H1 (cell line): ENCODE measurements around the gene ATAD3A. TPM values are rescaled to one million over a fixed set of nuclear protein-coding genes. Genes with fewer than 3 reads are reported as not detected.

Experiments
- BCL11A ChIP-seq, 2 experiments: IDR thresholded peaks; one replicate each; pipeline ENCODE4 v1.6.1; 2011; ENCODE audit warnings: low read depth in 2 of 2, low read length in 2 of 2, mild to moderate bottlenecking in 2 of 2
- E2F6 ChIP-seq: IDR thresholded peaks from 2 replicates; pipeline ENCODE4 v1.6.1; 2012; ENCODE audit warnings: inconsistent platforms
- GABPA ChIP-seq: IDR thresholded peaks from 2 replicates; pipeline ENCODE4 v1.6.1; 2011; ENCODE audit warnings: mild to moderate bottlenecking, low read length, moderate library complexity, borderline replicate concordance; ENCODE audit not compliant: insufficient read depth
- KDM5A ChIP-seq: fragments of 200-600 bp; IDR thresholded peaks from 2 replicates; pipeline ENCODE4 v1.7.1; 2012; ENCODE audit warnings: mild to moderate bottlenecking, low read length, inconsistent platforms, mixed read lengths
- RNF2 ChIP-seq: fragments of 200-900, 300-1000 bp; sonication (generic); IDR thresholded peaks from 2 replicates; pipeline ENCODE4 v1.7.1; 2016; ENCODE audit warnings: borderline replicate concordance, low read depth, mild to moderate bottlenecking, antibody characterized with exemption, low read length; ENCODE audit not compliant: poor library complexity, severe bottlenecking; ENCODE audit errors: missing control alignments
- SIX5 ChIP-seq: IDR thresholded peaks from 2 replicates; pipeline ENCODE4 v1.6.1; 2011; ENCODE audit warnings: mild to moderate bottlenecking, low read depth, low read length
- polyA plus RNA-seq, 7 experiments: library from polyadenylated mRNA; depleted of rRNA in 3 of 7; stranded (reverse) in 5 of 7; unstranded in 2 of 7; fragments of >200 nt in 5 of 7; fragments of 200-250 nt in 2 of 7; gene quantifications; 1 replicate in 5 of 7; 2 replicates in 1 of 7; 4 replicates in 1 of 7; pipeline versions ENCODE4 v1.2.1 to v1.2.3, GENCODE V29; 2011 to 2013; ENCODE audit warnings: missing spikeins in 2 of 7, mixed read lengths in 2 of 7
- total RNA-seq: library from RNA; stranded (reverse); fragmentation: NEBNext Ultra II Directional; extraction: Animal tissue kit (Norgen Biotek cat#: 25700); gene quantifications from 2 replicates; pipeline ENCODE4 v1.2.1, GENCODE V29; 2021
- TF ChIP-seq, protein P1 (sequence below): fragments of 300-600 bp; sonication (generic); IDR thresholded peaks from 2 replicates; pipeline ENCODE4 v1.7.1; 2012; ENCODE audit warnings: low read length, moderate library complexity, mild to moderate bottlenecking, inconsistent platforms; ENCODE audit not compliant: insufficient replicate concordance
- TF ChIP-seq, protein P2 (sequence below), 3 experiments: IDR thresholded peaks; 1 replicate in 2 of 3; 2 replicates in 1 of 3; pipeline versions ENCODE4 v1.5.1 to v1.6.1; 2011; ENCODE audit warnings: low read length in 3 of 3, mild to moderate bottlenecking in 3 of 3, inconsistent platforms in 2 of 3, low read depth in 1 of 3, moderate library complexity in 1 of 3; ENCODE audit not compliant: insufficient read depth in 1 of 3; ENCODE audit errors: control extremely low read depth in 1 of 3

Gene ATAD3A
- total and polyA plus RNA-seq, 2 of the 8 experiments (the other 6 are each of a cell fraction or from before 2014, with no cell fraction given): 28.3 to 64.7 TPM

DNA sequence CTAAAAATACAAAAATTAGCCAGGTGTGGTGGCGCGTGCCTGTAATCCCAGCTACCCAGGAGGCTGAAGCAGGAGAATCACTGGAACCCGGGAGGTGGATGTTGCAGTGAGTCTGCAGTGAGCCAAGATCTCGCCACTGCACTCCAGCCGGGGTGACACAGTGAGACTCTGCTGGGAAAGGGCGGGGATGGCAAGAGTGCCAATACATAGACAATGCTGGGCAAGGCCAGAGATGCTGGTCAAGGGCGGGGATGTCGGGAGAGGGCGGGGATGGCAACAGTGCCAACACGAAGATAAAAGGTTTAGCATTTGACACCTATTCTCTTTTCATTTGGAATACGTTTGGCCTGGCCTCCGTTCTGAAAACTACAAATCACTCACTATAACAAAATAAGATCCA is 51.7 kb downstream of the ATAD3A start (continued):
- TF ChIP-seq, protein P1, sequence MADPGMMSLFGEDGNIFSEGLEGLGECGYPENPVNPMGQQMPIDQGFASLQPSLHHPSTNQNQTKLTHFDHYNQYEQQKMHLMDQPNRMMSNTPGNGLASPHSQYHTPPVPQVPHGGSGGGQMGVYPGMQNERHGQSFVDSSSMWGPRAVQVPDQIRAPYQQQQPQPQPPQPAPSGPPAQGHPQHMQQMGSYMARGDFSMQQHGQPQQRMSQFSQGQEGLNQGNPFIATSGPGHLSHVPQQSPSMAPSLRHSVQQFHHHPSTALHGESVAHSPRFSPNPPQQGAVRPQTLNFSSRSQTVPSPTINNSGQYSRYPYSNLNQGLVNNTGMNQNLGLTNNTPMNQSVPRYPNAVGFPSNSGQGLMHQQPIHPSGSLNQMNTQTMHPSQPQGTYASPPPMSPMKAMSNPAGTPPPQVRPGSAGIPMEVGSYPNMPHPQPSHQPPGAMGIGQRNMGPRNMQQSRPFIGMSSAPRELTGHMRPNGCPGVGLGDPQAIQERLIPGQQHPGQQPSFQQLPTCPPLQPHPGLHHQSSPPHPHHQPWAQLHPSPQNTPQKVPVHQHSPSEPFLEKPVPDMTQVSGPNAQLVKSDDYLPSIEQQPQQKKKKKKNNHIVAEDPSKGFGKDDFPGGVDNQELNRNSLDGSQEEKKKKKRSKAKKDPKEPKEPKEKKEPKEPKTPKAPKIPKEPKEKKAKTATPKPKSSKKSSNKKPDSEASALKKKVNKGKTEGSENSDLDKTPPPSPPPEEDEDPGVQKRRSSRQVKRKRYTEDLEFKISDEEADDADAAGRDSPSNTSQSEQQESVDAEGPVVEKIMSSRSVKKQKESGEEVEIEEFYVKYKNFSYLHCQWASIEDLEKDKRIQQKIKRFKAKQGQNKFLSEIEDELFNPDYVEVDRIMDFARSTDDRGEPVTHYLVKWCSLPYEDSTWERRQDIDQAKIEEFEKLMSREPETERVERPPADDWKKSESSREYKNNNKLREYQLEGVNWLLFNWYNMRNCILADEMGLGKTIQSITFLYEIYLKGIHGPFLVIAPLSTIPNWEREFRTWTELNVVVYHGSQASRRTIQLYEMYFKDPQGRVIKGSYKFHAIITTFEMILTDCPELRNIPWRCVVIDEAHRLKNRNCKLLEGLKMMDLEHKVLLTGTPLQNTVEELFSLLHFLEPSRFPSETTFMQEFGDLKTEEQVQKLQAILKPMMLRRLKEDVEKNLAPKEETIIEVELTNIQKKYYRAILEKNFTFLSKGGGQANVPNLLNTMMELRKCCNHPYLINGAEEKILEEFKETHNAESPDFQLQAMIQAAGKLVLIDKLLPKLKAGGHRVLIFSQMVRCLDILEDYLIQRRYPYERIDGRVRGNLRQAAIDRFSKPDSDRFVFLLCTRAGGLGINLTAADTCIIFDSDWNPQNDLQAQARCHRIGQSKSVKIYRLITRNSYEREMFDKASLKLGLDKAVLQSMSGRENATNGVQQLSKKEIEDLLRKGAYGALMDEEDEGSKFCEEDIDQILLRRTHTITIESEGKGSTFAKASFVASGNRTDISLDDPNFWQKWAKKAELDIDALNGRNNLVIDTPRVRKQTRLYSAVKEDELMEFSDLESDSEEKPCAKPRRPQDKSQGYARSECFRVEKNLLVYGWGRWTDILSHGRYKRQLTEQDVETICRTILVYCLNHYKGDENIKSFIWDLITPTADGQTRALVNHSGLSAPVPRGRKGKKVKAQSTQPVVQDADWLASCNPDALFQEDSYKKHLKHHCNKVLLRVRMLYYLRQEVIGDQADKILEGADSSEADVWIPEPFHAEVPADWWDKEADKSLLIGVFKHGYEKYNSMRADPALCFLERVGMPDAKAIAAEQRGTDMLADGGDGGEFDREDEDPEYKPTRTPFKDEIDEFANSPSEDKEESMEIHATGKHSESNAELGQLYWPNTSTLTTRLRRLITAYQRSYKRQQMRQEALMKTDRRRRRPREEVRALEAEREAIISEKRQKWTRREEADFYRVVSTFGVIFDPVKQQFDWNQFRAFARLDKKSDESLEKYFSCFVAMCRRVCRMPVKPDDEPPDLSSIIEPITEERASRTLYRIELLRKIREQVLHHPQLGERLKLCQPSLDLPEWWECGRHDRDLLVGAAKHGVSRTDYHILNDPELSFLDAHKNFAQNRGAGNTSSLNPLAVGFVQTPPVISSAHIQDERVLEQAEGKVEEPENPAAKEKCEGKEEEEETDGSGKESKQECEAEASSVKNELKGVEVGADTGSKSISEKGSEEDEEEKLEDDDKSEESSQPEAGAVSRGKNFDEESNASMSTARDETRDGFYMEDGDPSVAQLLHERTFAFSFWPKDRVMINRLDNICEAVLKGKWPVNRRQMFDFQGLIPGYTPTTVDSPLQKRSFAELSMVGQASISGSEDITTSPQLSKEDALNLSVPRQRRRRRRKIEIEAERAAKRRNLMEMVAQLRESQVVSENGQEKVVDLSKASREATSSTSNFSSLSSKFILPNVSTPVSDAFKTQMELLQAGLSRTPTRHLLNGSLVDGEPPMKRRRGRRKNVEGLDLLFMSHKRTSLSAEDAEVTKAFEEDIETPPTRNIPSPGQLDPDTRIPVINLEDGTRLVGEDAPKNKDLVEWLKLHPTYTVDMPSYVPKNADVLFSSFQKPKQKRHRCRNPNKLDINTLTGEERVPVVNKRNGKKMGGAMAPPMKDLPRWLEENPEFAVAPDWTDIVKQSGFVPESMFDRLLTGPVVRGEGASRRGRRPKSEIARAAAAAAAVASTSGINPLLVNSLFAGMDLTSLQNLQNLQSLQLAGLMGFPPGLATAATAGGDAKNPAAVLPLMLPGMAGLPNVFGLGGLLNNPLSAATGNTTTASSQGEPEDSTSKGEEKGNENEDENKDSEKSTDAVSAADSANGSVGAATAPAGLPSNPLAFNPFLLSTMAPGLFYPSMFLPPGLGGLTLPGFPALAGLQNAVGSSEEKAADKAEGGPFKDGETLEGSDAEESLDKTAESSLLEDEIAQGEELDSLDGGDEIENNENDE: no peak
- TF ChIP-seq, protein P2, sequence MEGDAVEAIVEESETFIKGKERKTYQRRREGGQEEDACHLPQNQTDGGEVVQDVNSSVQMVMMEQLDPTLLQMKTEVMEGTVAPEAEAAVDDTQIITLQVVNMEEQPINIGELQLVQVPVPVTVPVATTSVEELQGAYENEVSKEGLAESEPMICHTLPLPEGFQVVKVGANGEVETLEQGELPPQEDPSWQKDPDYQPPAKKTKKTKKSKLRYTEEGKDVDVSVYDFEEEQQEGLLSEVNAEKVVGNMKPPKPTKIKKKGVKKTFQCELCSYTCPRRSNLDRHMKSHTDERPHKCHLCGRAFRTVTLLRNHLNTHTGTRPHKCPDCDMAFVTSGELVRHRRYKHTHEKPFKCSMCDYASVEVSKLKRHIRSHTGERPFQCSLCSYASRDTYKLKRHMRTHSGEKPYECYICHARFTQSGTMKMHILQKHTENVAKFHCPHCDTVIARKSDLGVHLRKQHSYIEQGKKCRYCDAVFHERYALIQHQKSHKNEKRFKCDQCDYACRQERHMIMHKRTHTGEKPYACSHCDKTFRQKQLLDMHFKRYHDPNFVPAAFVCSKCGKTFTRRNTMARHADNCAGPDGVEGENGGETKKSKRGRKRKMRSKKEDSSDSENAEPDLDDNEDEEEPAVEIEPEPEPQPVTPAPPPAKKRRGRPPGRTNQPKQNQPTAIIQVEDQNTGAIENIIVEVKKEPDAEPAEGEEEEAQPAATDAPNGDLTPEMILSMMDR (IDR thresholded peaks at IDR 0.05; ENCODE audit: control extremely low read depth in 1 of 3, insufficient read depth in 1 of 3, low read depth in 1 of 3, low read length in 3 of 3): no peak
- TF ChIP-seq RNF2 (no peak), KDM5A (no peak), SIX5 (no peak), E2F6 (no peak), GABPA (no peak), BCL11A (IDR thresholded peaks at IDR 0.05; ENCODE audit: low read depth in 2 of 2, low read length in 2 of 2) (no peak)
